WTC11 (cell line): ENCODE results near the gene POLR3H. TPM values are rescaled to one million over a fixed set of nuclear protein-coding genes. Genes with fewer than 3 reads are reported as not detected.

Experiments used
- ATAC-seq: fragments of 200-7000 bp; cut with Tn5 transposase; 2 replicates; pipeline ENCODE4 v1.10.0; 2021; ENCODE audit warnings: mild to moderate bottlenecking, moderate library complexity
- CTCF ChIA-PET: fragments of 300-600 bp; sonication (Branson Sonifier 250); formaldehyde crosslinking; loops from one replicate; lab custom pipeline; 2021; ENCODE audit warnings: antibody characterized with exemption; lab: Charles Lee
- POLR2A ChIA-PET: fragments of 350-600 bp; sonication (Branson Sonifier 250); formaldehyde crosslinking; loops from one replicate; lab custom pipeline; 2021; ENCODE audit warnings: antibody characterized with exemption; lab: Charles Lee
- DNase-seq: peaks from one replicate; pipeline ENCODE4 v3.0.0; 2021; ENCODE audit warnings: low spot score
- H3K27ac Mint-ChIP-seq: 2 replicates; pipeline ENCODE4 v1.8.0; 2021; ENCODE audit warnings: mixed read lengths
- H3K27me3 Mint-ChIP-seq: 2 replicates; pipeline ENCODE4 v1.8.0; 2021; ENCODE audit warnings: low read depth, mild to moderate bottlenecking, moderate library complexity, mixed read lengths
- H3K36me3 Mint-ChIP-seq: 2 replicates; pipeline ENCODE4 v1.8.0; 2021; ENCODE audit warnings: mixed read lengths
- H3K4me1 Mint-ChIP-seq: 2 replicates; pipeline ENCODE4 v1.8.0; 2022; ENCODE audit warnings: mixed read lengths
- H3K4me3 Mint-ChIP-seq: 2 replicates; pipeline ENCODE4 v1.8.0; 2021; ENCODE audit warnings: mild to moderate bottlenecking, moderate library complexity, mixed read lengths
- H3K9me3 Mint-ChIP-seq: 2 replicates; pipeline ENCODE4 v1.8.0; 2021; ENCODE audit warnings: mixed read lengths
- ATF3 ChIP-seq: sonication (generic); formaldehyde crosslinking; conservative IDR thresholded peaks from 2 replicates; pipeline ENCODE4 v1.8.1; 2022; ENCODE audit warnings: mild to moderate bottlenecking, missing genetic modification reagents
- CREB1 ChIP-seq: sonication (generic); formaldehyde crosslinking; IDR thresholded peaks from 2 replicates; pipeline ENCODE4 v1.8.0; 2023; ENCODE audit warnings: mild to moderate bottlenecking, missing genetic modification reagents
- E2F5 ChIP-seq: sonication (generic); formaldehyde crosslinking; IDR thresholded peaks from 2 replicates; pipeline ENCODE4 v1.8.1; 2022; ENCODE audit warnings: mild to moderate bottlenecking, moderate library complexity, missing genetic modification reagents
- FOXJ3 ChIP-seq: sonication (generic); formaldehyde crosslinking; IDR thresholded peaks from 2 replicates; pipeline ENCODE4 v1.9.0; 2021; ENCODE audit warnings: missing genetic modification reagents, mild to moderate bottlenecking, borderline replicate concordance
- FOXP1 ChIP-seq: sonication (generic); formaldehyde crosslinking; IDR thresholded peaks from 2 replicates; pipeline ENCODE4 v1.8.0; 2022; ENCODE audit warnings: missing genetic modification reagents, mild to moderate bottlenecking, moderate library complexity, borderline replicate concordance
- GTF2I ChIP-seq: fragments of 250-450 bp; sonication (Bioruptor Pico); conservative IDR thresholded peaks from 2 replicates; pipeline ENCODE4 v1.4.0; 2021; ENCODE audit warnings: mild to moderate bottlenecking
- HMGA2 ChIP-seq: fragments of 250-450 bp; sonication (Bioruptor Pico); IDR thresholded peaks from 2 replicates; pipeline ENCODE4 v1.4.0; 2021; ENCODE audit warnings: mild to moderate bottlenecking, moderate library complexity
- JAZF1 ChIP-seq: fragments of 250-450 bp; sonication (Bioruptor Pico); IDR thresholded peaks from 2 replicates; pipeline ENCODE4 v1.9.0; 2021; ENCODE audit warnings: moderate library complexity, mild to moderate bottlenecking, inconsistent platforms
- KAT7 ChIP-seq: sonication (generic); formaldehyde crosslinking; IDR thresholded peaks from 2 replicates; pipeline ENCODE4 v1.8.1; 2023; ENCODE audit warnings: missing genetic modification reagents, mild to moderate bottlenecking, borderline replicate concordance
- MLX ChIP-seq: sonication (generic); formaldehyde crosslinking; IDR thresholded peaks from 2 replicates; pipeline ENCODE4 v1.8.1; 2023; ENCODE audit warnings: mild to moderate bottlenecking, missing genetic modification reagents, moderate library complexity
- MYBL2 ChIP-seq: sonication (generic); formaldehyde crosslinking; IDR thresholded peaks from 2 replicates; pipeline ENCODE4 v1.8.1; 2023; ENCODE audit warnings: mild to moderate bottlenecking, moderate library complexity, missing genetic modification reagents
- NFYB ChIP-seq: sonication (generic); formaldehyde crosslinking; conservative IDR thresholded peaks from 2 replicates; pipeline ENCODE4 v1.8.0; 2022; ENCODE audit warnings: low read depth, missing genetic modification reagents
- RELA ChIP-seq: sonication (generic); formaldehyde crosslinking; IDR thresholded peaks from 2 replicates; pipeline ENCODE4 v1.8.1; 2022; ENCODE audit warnings: missing genetic modification reagents, mild to moderate bottlenecking, borderline replicate concordance
- TCF7 ChIP-seq: sonication (generic); formaldehyde crosslinking; IDR thresholded peaks from 2 replicates; pipeline ENCODE4 v1.8.0; 2022; ENCODE audit warnings: mild to moderate bottlenecking, low read depth, missing genetic modification reagents, moderate library complexity
- ZNF138 ChIP-seq: sonication (generic); formaldehyde crosslinking; conservative IDR thresholded peaks from 2 replicates; pipeline ENCODE4 v1.8.1; 2022; ENCODE audit warnings: mild to moderate bottlenecking, moderate library complexity, missing genetic modification reagents
- ZNF416 ChIP-seq: fragments of 250-450 bp; sonication (Bioruptor Pico); IDR thresholded peaks from 2 replicates; pipeline ENCODE4 v1.9.0; 2021; ENCODE audit warnings: mild to moderate bottlenecking, inconsistent platforms
- ZNF423 ChIP-seq: fragments of 250-450 bp; sonication (Bioruptor Pico); IDR thresholded peaks from 2 replicates; pipeline ENCODE4 v2.1.2; 2022; ENCODE audit warnings: mild to moderate bottlenecking, moderate library complexity
- ZNF671 ChIP-seq: fragments of 250-450 bp; sonication (Bioruptor Pico); IDR thresholded peaks from 2 replicates; pipeline ENCODE4 v1.8.0; 2021; ENCODE audit warnings: mild to moderate bottlenecking
- total RNA-seq: library from RNA; stranded (reverse); gene quantifications from 3 replicates; pipeline ENCODE4 v1.2.3, GENCODE V29; 2021
- TF ChIP-seq, protein P1 (sequence below): sonication (generic); formaldehyde crosslinking; IDR thresholded peaks from 2 replicates; pipeline ENCODE4 v1.8.1; 2023; ENCODE audit warnings: mild to moderate bottlenecking, moderate library complexity, missing genetic modification reagents
- TF ChIP-seq, protein P2 (sequence below): fragments of 250-450 bp; sonication (Bioruptor Pico); conservative IDR thresholded peaks from 2 replicates; pipeline ENCODE4 v1.9.0; 2021; ENCODE audit warnings: mild to moderate bottlenecking

POLR3H gene
- total RNA-seq, 1 experiment from 2014 or later, result 28.8 TPM

DNA sequence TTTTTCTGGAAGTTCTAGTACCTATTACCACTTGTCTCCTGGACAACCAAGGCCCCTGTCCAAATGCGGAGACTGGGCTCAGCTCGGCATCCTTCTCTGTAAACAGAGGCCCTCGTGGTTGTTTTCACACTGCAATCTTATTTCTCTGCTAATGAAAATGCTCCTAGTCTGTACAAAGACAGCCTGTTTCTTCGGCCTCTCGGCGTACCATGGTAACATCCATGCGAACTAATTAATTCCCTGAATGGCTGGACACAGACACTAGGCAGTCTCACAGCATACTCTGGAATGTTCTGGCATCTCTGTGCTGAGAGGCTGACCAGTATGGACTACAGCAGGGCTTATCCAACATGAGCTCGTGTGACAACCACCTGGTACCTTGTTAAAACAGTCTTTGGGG is 5.7 kb downstream of the POLR3H start (continued):
- TF ChIP-seq, protein P1, sequence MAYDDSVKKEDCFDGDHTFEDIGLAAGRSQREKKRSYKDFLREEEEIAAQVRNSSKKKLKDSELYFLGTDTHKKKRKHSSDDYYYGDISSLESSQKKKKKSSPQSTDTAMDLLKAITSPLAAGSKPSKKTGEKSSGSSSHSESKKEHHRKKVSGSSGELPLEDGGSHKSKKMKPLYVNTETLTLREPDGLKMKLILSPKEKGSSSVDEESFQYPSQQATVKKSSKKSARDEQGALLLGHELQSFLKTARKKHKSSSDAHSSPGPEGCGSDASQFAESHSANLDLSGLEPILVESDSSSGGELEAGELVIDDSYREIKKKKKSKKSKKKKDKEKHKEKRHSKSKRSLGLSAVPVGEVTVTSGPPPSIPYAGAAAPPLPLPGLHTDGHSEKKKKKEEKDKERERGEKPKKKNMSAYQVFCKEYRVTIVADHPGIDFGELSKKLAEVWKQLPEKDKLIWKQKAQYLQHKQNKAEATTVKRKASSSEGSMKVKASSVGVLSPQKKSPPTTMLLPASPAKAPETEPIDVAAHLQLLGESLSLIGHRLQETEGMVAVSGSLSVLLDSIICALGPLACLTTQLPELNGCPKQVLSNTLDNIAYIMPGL (CRISPR knock-in tag), result no peak
- TF ChIP-seq TCF7 (CRISPR knock-in tag), result no peak
- no peak for TF ChIP-seq MLX

- no peak for ATAC-seq
- Mint-ChIP-seq H3K27ac (peak overlapping the region; percentile 14), H3K36me3 (peaks cover 13% of the 10 kb centered on the region), H3K9me3 (no peaks in the 10 kb centered on the region), H3K27me3 (no peaks in the 10 kb centered on the region), H3K4me1 (peaks cover 11% of the 10 kb centered on the region), H3K4me3 (no peak overlapping the region)
- ChIA-PET POLR2A (interaction anchor here (1.0 kb wide), 1 partner anchor 119 kb away, joined by 5 read pairs; no protein-coding TSS in a partner anchor), CTCF (interaction anchor here (0.5 to 2.8 kb wide), 5 partner anchors 10 to 1366 kb away, joined by 3 to 20 read pairs (median 5); no protein-coding TSS in a partner anchor)
- DNase-seq, result no peak
- no peak for TF ChIP-seq CREB1 (CRISPR knock-in tag)
- no peak for TF ChIP-seq MYBL2 (CRISPR knock-in tag)
- TF ChIP-seq JAZF1 (CRISPR knock-in tag), result no peak
- no peak for TF ChIP-seq ATF3 (CRISPR knock-in tag)
- TF ChIP-seq, protein P2, sequence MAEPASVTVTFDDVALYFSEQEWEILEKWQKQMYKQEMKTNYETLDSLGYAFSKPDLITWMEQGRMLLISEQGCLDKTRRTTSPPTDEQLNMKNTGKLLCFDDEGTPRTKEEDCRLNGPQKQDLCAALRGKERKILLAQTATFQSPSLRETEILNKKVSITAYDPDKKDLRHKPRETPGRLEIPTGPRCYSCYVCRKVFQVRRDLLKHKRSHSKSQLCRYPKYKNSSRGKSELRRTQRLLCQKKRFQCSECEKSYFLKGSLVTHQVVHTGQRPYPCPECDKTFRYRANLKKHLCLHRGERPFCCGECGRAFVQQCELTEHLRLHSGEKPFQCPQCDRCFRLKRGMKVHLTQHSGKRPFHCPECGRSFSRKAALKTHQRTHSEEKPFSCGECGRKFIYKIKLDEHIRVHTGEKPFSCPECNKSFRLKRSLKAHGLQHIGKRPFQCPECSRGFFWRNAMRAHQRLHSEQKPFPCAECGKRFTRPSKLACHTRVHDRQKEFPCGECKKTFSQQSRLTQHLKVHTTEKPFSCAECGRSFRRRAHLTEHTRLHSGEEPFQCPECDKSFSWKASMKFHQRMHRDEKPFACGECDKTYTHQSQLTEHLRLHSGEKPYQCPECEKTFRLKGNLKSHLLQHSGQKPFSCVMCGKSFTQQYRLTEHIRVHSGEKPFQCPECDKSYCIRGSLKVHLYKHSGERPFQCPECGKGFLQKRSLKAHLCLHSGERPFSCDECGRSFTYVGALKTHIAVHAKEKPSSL (CRISPR knock-in tag), result no peak
These were observed 7.1 kb downstream of the POLR3H start for GRCh38 chr22:41537203-41537602.

GRCh38 chr22:41535244-41535643 is 9.0 kb downstream of the POLR3H start:
- TF ChIP-seq FOXJ3 (CRISPR knock-in tag), result no peak
- TF ChIP-seq ZNF138 (CRISPR knock-in tag), result no peak
- no peak for TF ChIP-seq FOXP1 (CRISPR knock-in tag)
- TF ChIP-seq HMGA2 (CRISPR knock-in tag), result no peak
- no peak for TF ChIP-seq ZNF671
- TF ChIP-seq RELA (CRISPR knock-in tag), result no peak
- no peak for TF ChIP-seq NFYB (CRISPR knock-in tag)
- TF ChIP-seq ZNF423, result no peak
- no peak for TF ChIP-seq KAT7 (CRISPR knock-in tag)
- no peak for TF ChIP-seq GTF2I
- TF ChIP-seq E2F5 (CRISPR knock-in tag), result no peak
- no peak for TF ChIP-seq JAZF1 (CRISPR knock-in tag)
- TF ChIP-seq ZNF416 (CRISPR knock-in tag), result no peak
- peak; percentile 62 for ATAC-seq
- H3K4me1 Mint-ChIP-seq, result peaks cover 11% of the 10 kb centered on the region
- H3K27me3 Mint-ChIP-seq, result no peaks in the 10 kb centered on the region
- no peaks in the 10 kb centered on the region for H3K9me3 Mint-ChIP-seq
- POLR2A ChIA-PET, result interaction anchor here (0.5 kb wide), 1 partner anchor 27 kb away, joined by 4 read pairs; no protein-coding TSS in a partner anchor
- no peak overlapping the region for H3K27ac Mint-ChIP-seq
- DNase-seq, result peak; percentile 42
- CTCF ChIA-PET, result interaction anchor here (0.6 to 1.7 kb wide), 17 partner anchors 8 to 561 kb away, joined by 3 to 12 read pairs (median 3); partner anchors contain the start of genes ACO2, PHF5A, PMM1 and POLR3H
- H3K36me3 Mint-ChIP-seq, result peaks cover 18% of the 10 kb centered on the region
- no peak overlapping the region for H3K4me3 Mint-ChIP-seq
